HG02840 (cell line): Measurements from ENCODE around the gene ALCAM.

Experiments used
- ATAC-seq: cut with Tn5 transposase; IDR thresholded peaks from one replicate; pipeline ENCODE4 v1.9.1; 2021; ENCODE audit warnings: mild to moderate bottlenecking, moderate library complexity, moderate number of reproducible peaks; ENCODE audit not compliant: unreplicated experiment, low FRiP score

ALCAM gene

GRCh38 chr3:105423397-105423796 lies 56.7 kb downstream of the ALCAM start:
- ATAC-seq, result no peak

DNA sequence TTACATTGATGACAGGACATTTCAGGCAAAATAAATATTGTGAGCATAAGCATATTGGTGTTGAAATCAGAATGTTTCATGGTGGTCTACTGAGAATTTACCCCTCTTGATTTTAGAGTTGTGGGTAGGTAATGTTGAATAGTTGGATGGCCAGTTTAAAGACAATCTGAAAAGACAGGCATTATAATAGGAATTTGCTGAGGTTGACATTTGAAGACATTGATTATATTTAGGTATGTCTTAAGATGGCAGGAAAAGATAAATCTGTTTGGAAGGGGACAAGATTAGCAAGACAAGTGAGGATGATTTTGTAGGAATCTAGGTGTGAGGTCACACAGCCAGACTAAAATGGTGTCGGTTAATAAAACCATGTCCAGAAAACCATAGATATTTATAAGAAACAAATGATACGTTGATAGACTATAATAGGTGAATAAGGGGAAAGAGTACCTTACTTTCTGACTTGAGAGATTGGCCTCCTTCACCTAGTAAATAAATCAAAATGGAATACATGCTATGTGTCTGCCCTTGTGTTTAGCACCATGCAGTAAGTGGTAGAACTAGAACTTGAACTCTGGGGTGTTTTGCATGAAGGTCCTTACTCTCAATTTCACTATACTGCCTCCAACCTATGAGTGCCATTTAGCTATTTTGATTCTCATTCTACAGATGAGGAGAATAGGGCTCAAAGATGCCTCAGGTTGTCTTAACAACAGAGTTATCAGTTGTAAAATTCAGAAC lies 57.9 kb downstream of the ALCAM start:
- ATAC-seq, result no peak

DNA sequence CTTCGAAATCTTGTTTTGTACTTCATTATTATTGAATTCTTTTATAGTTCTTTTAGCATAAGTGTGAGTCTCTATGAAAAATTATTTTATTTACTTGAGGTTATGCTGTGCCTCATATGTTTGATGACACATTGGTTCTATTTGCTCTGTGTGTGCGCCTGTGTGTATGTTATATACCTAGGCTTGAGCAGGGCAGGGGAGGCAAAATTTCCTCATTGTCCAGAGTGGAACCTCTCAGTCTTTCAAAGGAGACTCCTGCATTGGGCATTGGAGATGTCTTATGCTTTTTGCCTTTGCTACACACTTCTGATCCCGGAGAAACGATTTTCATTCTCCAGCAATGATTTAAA lies 58.4 kb downstream of the ALCAM start:
- no peak for ATAC-seq

DNA sequence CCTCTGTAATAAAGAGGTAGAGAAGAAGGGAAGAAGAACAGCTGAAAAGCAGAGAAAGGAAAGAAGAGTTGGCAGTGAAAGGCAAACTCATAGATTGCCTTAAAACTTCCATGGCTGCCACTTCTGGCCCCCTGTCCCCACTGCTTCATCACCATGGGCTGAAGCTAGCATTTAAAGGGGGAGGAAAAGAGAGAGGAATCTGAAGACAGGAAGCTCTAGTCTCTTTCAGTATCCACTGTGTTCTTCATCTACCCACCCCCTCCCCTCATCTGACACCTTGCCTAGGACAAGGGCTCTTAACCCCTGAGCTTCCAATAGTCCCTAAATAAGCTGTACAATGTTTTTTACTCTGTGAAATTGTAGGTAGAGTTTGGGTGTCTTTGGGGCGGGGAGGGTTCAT lies 60.6 kb downstream of the ALCAM start:
- no peak for ATAC-seq

- ATAC-seq, result no peak
These were observed 62.5 kb downstream of the ALCAM start for GRCh38 chr3:105429034-105429762.

DNA sequence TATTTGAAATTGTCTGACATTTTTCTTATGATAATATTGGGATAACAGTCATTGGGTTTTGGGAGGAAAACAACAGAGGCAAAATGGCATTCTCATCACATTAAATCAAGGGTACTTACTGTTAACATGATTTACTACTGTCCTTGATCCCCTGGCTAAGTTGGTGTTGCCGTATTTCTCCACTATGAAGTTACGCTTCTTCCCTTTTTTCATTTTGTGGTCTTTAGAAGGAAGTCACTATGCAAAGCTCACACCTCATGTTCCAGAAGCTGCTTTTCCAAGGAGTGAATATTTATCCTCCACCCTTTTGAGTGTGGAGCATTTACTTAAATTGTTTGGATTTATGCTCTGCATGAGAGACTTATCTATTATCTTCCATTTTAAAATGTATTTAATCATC lies 63.7 kb downstream of the ALCAM start:
- ATAC-seq, result no peak

- no peak for ATAC-seq
These were observed 64.5 kb downstream of the ALCAM start for GRCh38 chr3:105431200-105431599.

GRCh38 chr3:105435277-105435676 lies 68.6 kb downstream of the ALCAM start:
- no peak for ATAC-seq

DNA sequence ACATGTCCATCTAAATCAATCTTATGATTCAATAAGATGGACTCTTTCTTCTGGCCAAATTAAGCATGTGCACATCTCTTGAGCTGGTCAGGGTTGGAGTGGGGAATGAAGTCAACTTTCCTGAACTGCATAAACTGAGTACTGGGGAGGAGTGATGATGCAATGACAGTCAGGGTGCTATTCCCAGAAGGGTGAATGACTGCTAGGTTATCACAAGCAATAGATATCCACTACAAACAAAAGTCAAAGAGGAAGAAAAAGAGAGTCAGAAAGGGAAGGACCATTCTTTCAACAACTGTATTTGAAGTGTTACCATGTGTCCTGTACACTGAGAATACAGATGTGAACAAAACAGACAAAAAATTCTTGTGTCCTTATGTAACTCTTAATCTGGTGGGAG lies 70.0 kb downstream of the ALCAM start:
- ATAC-seq, result no peak

DNA sequence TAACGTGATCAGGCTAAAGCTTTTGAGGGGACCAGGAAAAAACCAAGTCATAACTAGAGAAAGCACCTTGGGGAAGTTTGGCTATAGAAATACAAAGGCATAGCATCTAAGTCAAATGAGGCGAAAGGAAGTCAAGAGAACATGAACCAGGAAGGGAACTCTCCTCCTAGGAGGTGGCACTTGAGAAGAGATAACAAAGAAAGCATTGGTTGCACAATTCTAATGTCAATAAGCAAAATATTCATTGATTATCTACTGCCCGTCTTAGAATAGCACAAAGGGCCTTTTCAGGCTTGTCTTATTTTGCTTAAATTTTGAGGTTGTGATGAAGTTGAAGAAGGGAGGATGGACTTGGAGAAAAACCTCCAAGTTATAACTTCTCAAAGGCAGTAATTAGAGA lies 73.4 kb downstream of the ALCAM start:
- ATAC-seq, result no peak

DNA sequence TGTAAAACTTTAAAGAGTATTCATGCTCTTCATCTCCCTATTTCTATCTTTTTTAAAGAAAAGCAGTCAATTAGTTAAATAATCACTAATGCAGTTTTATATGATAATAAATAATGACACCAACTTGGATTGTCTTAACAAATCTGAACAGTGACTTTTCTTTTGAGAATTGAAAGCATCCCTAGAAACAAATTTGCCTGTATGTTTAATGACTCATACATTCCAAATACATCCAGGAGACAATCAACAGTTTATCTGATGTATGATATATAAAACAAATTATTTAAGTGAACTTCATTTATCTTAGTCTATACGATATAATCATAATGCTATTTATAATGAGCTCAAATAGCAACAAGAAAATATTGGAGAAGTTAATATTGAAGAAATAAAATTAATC lies 78.0 kb downstream of the ALCAM start:
- no peak for ATAC-seq

DNA sequence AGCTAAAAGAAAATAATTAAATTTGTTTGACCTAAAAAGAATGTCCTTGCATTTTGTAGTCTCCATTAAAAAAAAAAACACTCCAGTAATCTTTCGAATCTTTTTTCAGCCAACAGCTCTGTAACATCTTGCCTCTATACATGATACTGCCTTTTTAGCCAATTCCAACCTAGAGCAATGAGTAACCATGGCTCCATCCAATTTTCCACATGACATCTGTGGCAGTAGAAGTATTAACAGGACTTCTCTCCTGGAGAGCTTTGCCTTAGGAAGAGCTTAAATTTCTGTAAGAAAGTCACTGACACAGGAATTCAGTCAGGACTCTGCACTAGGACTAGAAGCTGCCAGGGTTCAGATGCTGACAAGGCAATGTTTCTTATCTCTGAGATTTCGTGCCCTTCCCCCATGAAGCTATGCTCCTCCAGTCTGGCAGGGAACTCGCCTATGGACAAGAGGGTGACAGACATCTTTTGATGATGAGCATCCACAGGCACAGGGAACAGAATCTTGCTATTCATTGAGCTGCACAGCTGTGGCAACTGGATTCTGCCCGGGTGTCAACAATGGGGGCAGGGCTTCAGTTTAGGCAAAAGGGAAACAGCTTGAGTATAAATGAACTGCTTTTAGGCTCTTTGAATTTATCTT lies 81.8 kb downstream of the ALCAM start:
- no peak for ATAC-seq

DNA sequence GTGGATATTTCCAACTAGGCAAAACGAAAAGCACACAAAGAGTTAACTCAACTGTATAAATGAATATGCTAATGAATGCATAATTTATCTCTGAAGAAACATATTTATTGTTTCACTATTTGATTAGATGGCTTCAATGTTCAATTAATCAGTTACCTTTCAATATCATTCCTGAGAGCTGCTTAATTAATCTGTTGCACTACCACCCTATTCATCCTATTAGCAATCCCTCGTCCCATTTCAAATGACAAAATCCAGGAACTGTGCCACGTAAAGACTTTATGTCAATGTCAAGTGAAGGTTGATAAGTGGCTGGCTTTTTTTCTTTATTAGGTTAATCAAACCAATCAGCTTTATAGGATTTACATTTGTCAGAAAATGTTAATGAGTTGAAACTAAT lies 82.7 kb downstream of the ALCAM start:
- ATAC-seq, result no peak

DNA sequence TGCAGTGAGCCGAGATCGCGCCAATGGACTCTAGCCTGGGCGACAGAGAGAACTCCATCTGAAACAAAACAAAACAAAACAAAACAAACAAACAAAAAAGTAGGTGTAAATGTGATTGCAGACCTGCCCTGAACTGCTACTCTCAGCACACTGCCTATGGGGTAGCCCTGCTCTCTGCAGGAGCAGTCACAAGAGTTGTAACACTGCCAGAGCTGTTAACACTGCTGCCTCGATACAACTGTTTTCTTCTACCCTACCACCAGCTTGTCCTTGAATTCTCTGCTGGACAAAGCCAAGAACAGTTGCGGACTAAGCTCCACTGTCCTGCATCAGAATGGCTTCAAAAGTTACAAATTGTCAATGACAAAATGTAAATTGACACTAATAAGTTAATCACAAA lies 89.3 kb downstream of the ALCAM start:
- no peak for ATAC-seq

- no peak for ATAC-seq
These were observed 92.0 kb downstream of the ALCAM start for GRCh38 chr3:105458518-105459215.

DNA sequence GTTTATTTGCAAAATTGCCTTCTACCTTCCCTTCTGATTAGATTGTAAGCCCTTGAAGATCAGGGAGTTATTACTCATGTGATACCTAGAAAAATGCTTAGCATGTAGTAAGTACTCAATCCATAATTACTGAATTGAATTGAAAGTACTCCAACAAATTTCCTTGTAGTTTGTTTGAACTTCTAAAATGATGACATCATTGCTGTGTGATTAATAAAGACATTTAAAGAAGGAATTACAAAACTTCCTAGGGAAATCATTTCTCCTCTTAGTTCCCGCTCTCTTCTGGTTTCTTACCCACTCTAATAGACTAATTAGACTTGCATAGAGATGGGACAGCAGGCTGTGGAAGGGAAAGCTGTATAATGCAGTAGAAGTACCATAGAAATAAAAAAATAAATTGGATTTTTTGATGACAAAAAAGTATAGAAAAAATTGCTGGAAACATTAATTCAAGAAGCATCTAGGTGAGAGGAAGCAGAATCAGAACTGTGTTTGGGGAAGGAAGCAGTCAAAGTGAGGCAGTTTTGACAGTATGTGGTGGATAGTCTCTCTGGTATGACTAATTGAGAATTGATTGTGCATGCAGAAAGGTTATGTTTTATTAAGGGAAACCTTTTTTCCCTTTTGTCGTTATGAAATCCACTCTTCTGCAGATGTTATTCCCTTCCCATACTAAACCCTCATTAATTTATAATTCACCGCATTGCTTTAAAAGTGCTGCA lies 93.0 kb downstream of the ALCAM start:
- ATAC-seq, result no peak

- no peak for ATAC-seq
These were observed 96.9 kb downstream of the ALCAM start for GRCh38 chr3:105463620-105464019.

- no peak for ATAC-seq
These were observed 98.6 kb downstream of the ALCAM start for GRCh38 chr3:105465251-105465853.

DNA sequence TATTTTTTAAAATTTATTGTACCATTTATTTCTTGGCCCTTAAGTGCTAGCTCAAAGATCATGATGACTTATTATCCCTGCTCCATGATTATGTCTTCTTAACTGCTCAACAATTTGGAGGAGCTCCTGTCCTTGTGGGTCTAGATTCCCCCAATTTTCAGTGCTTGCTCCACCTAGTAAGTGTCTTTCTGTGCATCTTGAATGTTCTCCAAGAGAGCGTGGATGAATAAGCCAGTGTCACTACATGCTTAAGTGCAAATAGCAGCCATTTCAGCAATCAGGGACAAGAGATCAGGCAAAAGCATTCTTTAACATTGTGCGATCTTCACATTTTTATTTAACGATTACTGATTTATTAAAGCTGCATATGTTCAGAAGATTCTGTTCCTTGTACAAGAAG lies 99.4 kb downstream of the ALCAM start:
- ATAC-seq, result no peak
